Left ventricle myocardium inferior (tissue), 1 donor: ENCODE results near the gene HYLS1. TPM values are rescaled to one million over a fixed set of nuclear protein-coding genes. Genes with fewer than 3 reads are reported as not detected.
"Not testable (repeated sequence)": the region's sequence is repeated elsewhere in the genome, so short reads cannot be mapped to it uniquely, and the experiment has no call there.

ENCODE experiments used
- DNase-seq: peaks from one replicate; pipeline ENCODE4 v3.0.0-alpha.2; 2020
- H3K27ac ChIP-seq: fragments of 200-600 bp; replicated peaks from 2 replicates; pipeline ENCODE4 v1.8.0; 2021
- H3K27me3 ChIP-seq: fragments of 200-600 bp; 2 replicates; pipeline ENCODE4 v1.8.0; 2021; ENCODE audit warnings: low read depth
- H3K36me3 ChIP-seq: fragments of 200-600 bp; 2 replicates; pipeline ENCODE4 v1.8.0; 2021
- H3K4me1 ChIP-seq: fragments of 200-600 bp; 2 replicates; pipeline ENCODE4 v1.8.0; 2021
- H3K4me3 ChIP-seq: fragments of 200-600 bp; 2 replicates; pipeline ENCODE4 v1.8.0; 2021; ENCODE audit warnings: mild to moderate bottlenecking, moderate library complexity
- H3K9me3 ChIP-seq: fragments of 200-600 bp; replicated peaks from 2 replicates; pipeline ENCODE4 v1.8.0; 2021
- CTCF ChIP-seq: fragments of 200-600 bp; IDR thresholded peaks from 2 replicates; pipeline ENCODE4 v1.8.0; 2021; ENCODE audit warnings: antibody characterized with exemption, mild to moderate bottlenecking, borderline replicate concordance
- intact Hi-C: fragments of 100-400 bp; cut with micrococcal nuclease; formaldehyde crosslinking; loops from one replicate; pipeline ENCODE4 v1.11.0; 2022
- long read RNA-seq: library from polyadenylated mRNA; unstranded; transcript quantifications from one replicate; pipeline ENCODE4 v2.0.0, GENCODE V29; 2021
- total RNA-seq: library from RNA; stranded (reverse); fragmentation: NEBNext Ultra II Directional; extraction: Animal tissue kit (Norgen Biotek cat#: 25700); gene quantifications from one replicate; pipeline ENCODE4 v1.2.1, GENCODE V29; 2021
- donor health status: DM: no; HTN: yes; CAD: no; lungs with severe emphysema.

HYLS1 gene, protein sequence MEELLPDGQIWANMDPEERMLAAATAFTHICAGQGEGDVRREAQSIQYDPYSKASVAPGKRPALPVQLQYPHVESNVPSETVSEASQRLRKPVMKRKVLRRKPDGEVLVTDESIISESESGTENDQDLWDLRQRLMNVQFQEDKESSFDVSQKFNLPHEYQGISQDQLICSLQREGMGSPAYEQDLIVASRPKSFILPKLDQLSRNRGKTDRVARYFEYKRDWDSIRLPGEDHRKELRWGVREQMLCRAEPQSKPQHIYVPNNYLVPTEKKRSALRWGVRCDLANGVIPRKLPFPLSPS
- 4.5 TPM for total RNA-seq
- long read RNA-seq, transcript HYLS1-202 (3 exons, 2,061 nt), result major isoform, 8 of 8 reads
- long read RNA-seq, partial matches to known transcripts, result 0 of 8 reads
- long read RNA-seq, other reads (novel, unspliced or antisense), result 0 of 8 reads

- H3K36me3 ChIP-seq, result peaks cover 1% of the 10 kb centered on the region
- peak within 1 kb of the TSS; percentile 81 for H3K4me3 ChIP-seq
- peak; percentile 95 for DNase-seq
- peaks cover 37% of the 10 kb centered on the region for H3K4me1 ChIP-seq
- H3K27me3 ChIP-seq, result no peaks in the 10 kb centered on the region
- peak; percentile 59 for TF ChIP-seq CTCF
- peak within 1 kb of the TSS; percentile 97 for H3K27ac ChIP-seq
- intact Hi-C loops, result no loop called here
- no peaks in the 10 kb centered on the region for H3K9me3 ChIP-seq
Observed at GRCh38 chr11:125887373-125888324, at the start of gene HYLS1. Gene HYLS1, plus strand, starts transcription at chr11:125887668. Its CDS starts 11,701 bp downstream, at chr11:125899369.

GRCh38 chr11:125842321-125842948 is 45.0 kb upstream of the HYLS1 start:
- no peak overlapping the region for H3K4me3 ChIP-seq
- H3K27me3 ChIP-seq, result no peaks in the 10 kb centered on the region
- H3K9me3 ChIP-seq, result peaks cover 24% of the 10 kb centered on the region
- intact Hi-C loops, result no loop called here
- no peaks in the 10 kb centered on the region for H3K36me3 ChIP-seq
- DNase-seq, result no peak
- no peak for TF ChIP-seq CTCF
- H3K4me1 ChIP-seq, result no peaks in the 10 kb centered on the region
- no peak overlapping the region for H3K27ac ChIP-seq

GRCh38 chr11:125846188-125846587 is 41.3 kb upstream of the HYLS1 start:
- no peak for TF ChIP-seq CTCF
- H3K4me3 ChIP-seq, result no peak overlapping the region
- H3K27ac ChIP-seq, result no peak overlapping the region
- no peak for DNase-seq
- H3K36me3 ChIP-seq, result no peaks in the 10 kb centered on the region
- H3K4me1 ChIP-seq, result no peaks in the 10 kb centered on the region
- peaks cover 24% of the 10 kb centered on the region for H3K9me3 ChIP-seq
- intact Hi-C loops, result no loop called here
- no peaks in the 10 kb centered on the region for H3K27me3 ChIP-seq

- H3K9me3 ChIP-seq, result peaks cover 14% of the 10 kb centered on the region
- H3K4me1 ChIP-seq, H3K36me3 ChIP-seq, intact Hi-C loops, H3K27me3 ChIP-seq, H3K4me3 ChIP-seq, DNase-seq, H3K27ac ChIP-seq: not testable (repeated sequence)
Observed at GRCh38 chr11:125857670-125858069, 29.8 kb upstream of the HYLS1 start.

- intact Hi-C loops, result not testable (repeated sequence)
Observed at GRCh38 chr11:125862786-125863185, 24.7 kb upstream of the HYLS1 start.

GRCh38 chr11:125865354-125865753 is 22.1 kb upstream of the HYLS1 start:
- DNase-seq, H3K4me3 ChIP-seq, H3K27me3 ChIP-seq, H3K4me1 ChIP-seq, H3K36me3 ChIP-seq, H3K9me3 ChIP-seq, intact Hi-C loops, H3K27ac ChIP-seq: not testable (repeated sequence)

More at GRCh38 chr11:125862786-125863185, 24.7 kb upstream of the HYLS1 start:
- H3K27ac ChIP-seq, H3K36me3 ChIP-seq, H3K4me3 ChIP-seq, DNase-seq, H3K27me3 ChIP-seq, H3K4me1 ChIP-seq: not testable (repeated sequence)
- H3K9me3 ChIP-seq, result peaks cover 14% of the 10 kb centered on the region
